ENCODE measurements around the gene C16orf86.

The C16orf86 gene

DNA sequence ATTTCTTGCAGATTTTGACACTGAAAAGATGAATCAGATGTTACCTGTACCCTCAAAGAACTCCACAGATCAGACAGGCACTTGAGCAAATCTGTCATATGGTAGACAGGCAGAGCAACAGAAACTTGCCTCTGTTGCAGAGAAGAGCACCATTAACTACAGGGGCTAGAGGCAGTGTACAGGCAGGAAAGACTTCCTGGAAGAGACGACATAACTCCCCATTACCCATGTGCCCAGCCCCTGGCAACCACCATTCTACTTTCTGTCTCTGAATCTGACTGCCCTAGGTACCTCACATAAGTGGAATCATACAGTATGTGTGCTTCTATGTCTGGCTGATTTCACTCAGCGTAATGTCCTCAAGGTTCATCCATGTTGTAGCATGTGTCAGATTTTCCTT, 37.0 kb downstream of the C16orf86 start:
- Histone ChIP-seq H4K12ac (ENCODE audit: low read depth, low read length) (no peak overlapping the region), H3K79me1 (ENCODE audit: low read length) (no peaks in the 10 kb centered on the region)

DNA sequence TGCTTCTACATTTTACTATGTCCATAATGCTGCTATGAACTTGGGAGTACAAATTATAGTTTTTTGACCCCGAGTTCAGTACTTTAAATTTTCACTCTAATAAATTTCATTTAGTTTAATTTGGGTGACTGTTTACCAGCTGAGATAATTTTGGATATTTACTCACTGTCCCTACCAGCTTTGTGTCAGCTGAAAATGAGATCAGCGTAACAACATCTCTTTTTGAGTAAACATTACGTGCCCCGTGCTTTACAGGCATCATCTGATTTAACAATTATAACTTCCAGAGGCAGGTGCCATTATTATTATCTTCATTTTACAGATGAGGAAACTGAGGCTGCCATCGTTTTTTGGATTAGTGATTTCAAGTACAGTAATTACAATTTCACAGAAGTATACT, 37.5 kb downstream of the C16orf86 start:
- no CpG with 5 or more reads among the region's 5 CpGs for WGBS (ENCODE audit: extremely low coverage, insufficient coverage, insufficient read length)
- Histone ChIP-seq H3K4me1 (ENCODE audit: control insufficient read depth in 1 of 2, insufficient read depth in 2 of 2, low read length in 2 of 2) (peaks cover 0 to 5% of the 10 kb centered on the region in 2 experiments), H3K9me3 (ENCODE audit: insufficient read depth, low read depth, low read length) (peaks cover 3% of the 10 kb centered on the region), H4K8ac (ENCODE audit: low read depth, low read length) (no peak overlapping the region), H2AFZ (ENCODE audit: insufficient read depth, low read length, poor library complexity) (no peak overlapping the region), H3K79me2 (ENCODE audit: control insufficient read depth, insufficient read depth, low read length, poor library complexity) (no peaks in the 10 kb centered on the region), H4K12ac (ENCODE audit: low read depth, low read length) (no peak overlapping the region), H4K91ac (ENCODE audit: low read depth, low read length) (no peak overlapping the region), H2AK5ac (ENCODE audit: low read length) (no peak overlapping the region), H3K23ac (ENCODE audit: low read length) (no peak overlapping the region), H3K14ac (ENCODE audit: low read length) (no peak overlapping the region), H2BK12ac (ENCODE audit: low read length) (no peak overlapping the region), H3K4me2 (ENCODE audit: low read length) (no peak overlapping the region), H3K27me3 (ENCODE audit: insufficient read depth, low read length) (no peaks in the 10 kb centered on the region), H3K27ac (ENCODE audit: low read depth, low read length) (no peak overlapping the region), H3K4ac (ENCODE audit: low read depth, low read length) (no peak overlapping the region), H3K36me3 (ENCODE audit: control insufficient read depth in 1 of 2, insufficient read depth in 2 of 2, low read length in 2 of 2) (peaks cover under 1 to 2% of the 10 kb centered on the region in 2 experiments), H3K79me1 (ENCODE audit: low read length) (no peaks in the 10 kb centered on the region), H3K18ac (ENCODE audit: low read length) (no peak overlapping the region), H3K4me3 (ENCODE audit: low read depth, low read length) (no peak overlapping the region), H2BK120ac (ENCODE audit: insufficient read depth, low read length, poor library complexity) (no peak overlapping the region), H3K9ac (ENCODE audit: low read length) (no peak overlapping the region), H2BK5ac (ENCODE audit: low read depth, low read length, poor library complexity) (no peak overlapping the region)
- no peak for DNase-seq

More for the DNA sequence above, 37.0 kb downstream of the C16orf86 start:
- Histone ChIP-seq H2AFZ (ENCODE audit: insufficient read depth, low read length, poor library complexity) (no peak overlapping the region), H3K4me2 (ENCODE audit: low read length) (no peak overlapping the region), H3K14ac (ENCODE audit: low read length) (no peak overlapping the region), H4K8ac (ENCODE audit: low read depth, low read length) (no peak overlapping the region), H3K27me3 (ENCODE audit: insufficient read depth, low read length) (no peaks in the 10 kb centered on the region), H3K4ac (ENCODE audit: low read depth, low read length) (no peak overlapping the region), H2BK5ac (ENCODE audit: low read depth, low read length, poor library complexity) (no peak overlapping the region), H3K23ac (ENCODE audit: low read length) (no peak overlapping the region), H3K9ac (ENCODE audit: low read length) (no peak overlapping the region), H3K18ac (ENCODE audit: low read length) (no peak overlapping the region), H2AK5ac (ENCODE audit: low read length) (peak overlapping the region; percentile 61), H2BK12ac (ENCODE audit: low read length) (no peak overlapping the region), H2BK120ac (ENCODE audit: insufficient read depth, low read length, poor library complexity) (no peak overlapping the region), H3K79me2 (ENCODE audit: control insufficient read depth, insufficient read depth, low read length, poor library complexity) (no peaks in the 10 kb centered on the region), H3K4me3 (ENCODE audit: low read depth, low read length) (no peak overlapping the region), H4K91ac (ENCODE audit: low read depth, low read length) (no peak overlapping the region), H3K9me3 (ENCODE audit: insufficient read depth, low read depth, low read length) (peaks cover 3% of the 10 kb centered on the region), H3K27ac (ENCODE audit: low read depth, low read length) (no peak overlapping the region), H3K36me3 (ENCODE audit: control insufficient read depth in 1 of 2, insufficient read depth in 2 of 2, low read length in 2 of 2) (peaks cover 2 to 3% of the 10 kb centered on the region in 2 experiments), H3K4me1 (ENCODE audit: control insufficient read depth in 1 of 2, insufficient read depth in 2 of 2, low read length in 2 of 2) (peaks cover 0 to 4% of the 10 kb centered on the region in 2 experiments)
- no peak for DNase-seq
- WGBS (ENCODE audit: extremely low coverage, insufficient coverage, insufficient read length) = no CpG with 5 or more reads among the region's 2 CpGs

DNA sequence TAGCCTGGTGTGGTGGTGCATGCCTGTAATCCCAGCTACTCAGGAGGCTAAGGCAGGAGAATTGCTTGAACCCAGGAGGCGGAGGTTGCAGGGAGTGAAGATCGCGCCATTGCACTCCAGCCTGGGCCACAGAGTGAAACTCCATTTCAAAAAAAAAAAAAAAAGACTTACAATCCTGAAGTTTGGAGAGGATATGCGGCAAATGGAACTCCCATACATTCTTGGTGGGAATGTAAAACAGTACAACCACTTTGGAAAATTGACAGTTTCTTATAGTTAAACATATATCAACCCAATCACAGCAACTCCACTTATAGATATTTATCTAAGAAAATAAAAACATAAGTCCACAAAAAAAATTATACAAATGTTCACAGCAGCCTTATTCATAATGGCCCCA, 40.6 kb downstream of the C16orf86 start:
- no peak overlapping the region for H3K4ac ChIP-seq (ENCODE audit: low read depth, low read length)
- H3K23ac ChIP-seq (ENCODE audit: low read length) = no peak overlapping the region
- whole genome bisulfite sequencing (ENCODE audit: extremely low coverage, insufficient coverage, insufficient read length) = no CpG with 5 or more reads among the region's 4 CpGs

DNA sequence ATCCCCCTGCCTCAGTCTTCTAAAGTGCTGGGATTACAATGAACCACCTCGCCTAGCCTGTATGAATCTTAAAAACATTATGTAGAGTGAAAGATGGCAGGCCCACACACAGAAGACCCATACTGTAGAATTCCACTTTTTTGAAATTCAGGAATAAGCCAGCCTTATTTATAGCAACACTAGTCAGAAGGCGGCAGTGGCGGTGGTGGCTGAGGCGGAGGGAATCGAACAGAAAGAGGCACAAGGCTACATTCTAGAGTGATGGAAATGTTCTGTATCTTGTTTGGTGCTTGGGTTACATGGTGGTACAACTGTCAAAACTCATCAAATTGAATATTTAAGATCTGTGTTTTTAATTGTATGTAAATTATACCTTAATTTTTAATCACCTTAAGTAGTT, 41.2 kb downstream of the C16orf86 start:
- Histone ChIP-seq H2BK120ac (ENCODE audit: insufficient read depth, low read length, poor library complexity) (no peak overlapping the region), H3K4ac (ENCODE audit: low read depth, low read length) (no peak overlapping the region), H3K27me3 (ENCODE audit: insufficient read depth, low read length) (no peaks in the 10 kb centered on the region), H3K36me3 (ENCODE audit: control insufficient read depth in 1 of 2, insufficient read depth in 2 of 2, low read length in 2 of 2) (no peaks in the 10 kb centered on the region), H3K9ac (ENCODE audit: low read length) (no peak overlapping the region), H3K4me2 (ENCODE audit: low read length) (no peak overlapping the region), H3K14ac (ENCODE audit: low read length) (no peak overlapping the region), H2AK5ac (ENCODE audit: low read length) (no peak overlapping the region), H2BK12ac (ENCODE audit: low read length) (no peak overlapping the region), H3K79me1 (ENCODE audit: low read length) (no peaks in the 10 kb centered on the region), H3K4me3 (ENCODE audit: low read depth, low read length) (no peak overlapping the region), H2BK5ac (ENCODE audit: low read depth, low read length, poor library complexity) (no peak overlapping the region), H4K91ac (ENCODE audit: low read depth, low read length) (no peak overlapping the region), H3K4me1 (ENCODE audit: control insufficient read depth in 1 of 2, insufficient read depth in 2 of 2, low read length in 2 of 2) (peaks cover 0 to 5% of the 10 kb centered on the region in 2 experiments), H4K8ac (ENCODE audit: low read depth, low read length) (no peak overlapping the region), H3K9me3 (ENCODE audit: insufficient read depth, low read depth, low read length) (no peaks in the 10 kb centered on the region), H4K12ac (ENCODE audit: low read depth, low read length) (no peak overlapping the region), H3K27ac (ENCODE audit: low read depth, low read length) (no peak overlapping the region), H3K23ac (ENCODE audit: low read length) (no peak overlapping the region), H3K79me2 (ENCODE audit: control insufficient read depth, insufficient read depth, low read length, poor library complexity) (no peaks in the 10 kb centered on the region), H2AFZ (ENCODE audit: insufficient read depth, low read length, poor library complexity) (no peak overlapping the region), H3K18ac (ENCODE audit: low read length) (no peak overlapping the region)
- no CpG with 5 or more reads among the region's 5 CpGs for WGBS (ENCODE audit: extremely low coverage, insufficient coverage, insufficient read length)
- no peak for DNase-seq

More for the DNA sequence above, 40.6 kb downstream of the C16orf86 start:
- no peak overlapping the region for H3K27ac ChIP-seq (ENCODE audit: low read depth, low read length)
- H3K4me3 ChIP-seq (ENCODE audit: low read depth, low read length) = no peak overlapping the region
- H3K4me2 ChIP-seq (ENCODE audit: low read length) = no peak overlapping the region
- H4K91ac ChIP-seq (ENCODE audit: low read depth, low read length) = no peak overlapping the region
- DNase-seq = no peak
- H3K27me3 ChIP-seq (ENCODE audit: insufficient read depth, low read length) = no peaks in the 10 kb centered on the region
- no peak overlapping the region for H2BK5ac ChIP-seq (ENCODE audit: low read depth, low read length, poor library complexity)
- H2BK12ac ChIP-seq (ENCODE audit: low read length) = no peak overlapping the region
- H3K36me3 ChIP-seq (ENCODE audit: control insufficient read depth in 1 of 2, insufficient read depth in 2 of 2, low read length in 2 of 2) = no peaks in the 10 kb centered on the region
- H3K9ac ChIP-seq (ENCODE audit: low read length) = no peak overlapping the region
- H2AK5ac ChIP-seq (ENCODE audit: low read length) = no peak overlapping the region
- H3K79me1 ChIP-seq (ENCODE audit: low read length) = no peaks in the 10 kb centered on the region
- no peak overlapping the region for H3K14ac ChIP-seq (ENCODE audit: low read length)
- H4K12ac ChIP-seq (ENCODE audit: low read depth, low read length) = no peak overlapping the region
- H3K9me3 ChIP-seq (ENCODE audit: insufficient read depth, low read depth, low read length) = no peaks in the 10 kb centered on the region
- H4K8ac ChIP-seq (ENCODE audit: low read depth, low read length) = no peak overlapping the region
- no peak overlapping the region for H2AFZ ChIP-seq (ENCODE audit: insufficient read depth, low read length, poor library complexity)
- no peaks in the 10 kb centered on the region for H3K79me2 ChIP-seq (ENCODE audit: control insufficient read depth, insufficient read depth, low read length, poor library complexity)
- no peak overlapping the region for H3K18ac ChIP-seq (ENCODE audit: low read length)
- H3K4me1 ChIP-seq (ENCODE audit: control insufficient read depth in 1 of 2, insufficient read depth in 2 of 2, low read length in 2 of 2) = peaks cover 0 to 5% of the 10 kb centered on the region in 2 experiments
- H2BK120ac ChIP-seq (ENCODE audit: insufficient read depth, low read length, poor library complexity) = no peak overlapping the region
